ENCODE measurements around the gene LIMD2. TPM values are rescaled to one million over a fixed set of nuclear protein-coding genes. Genes with fewer than 3 reads are reported as not detected.

LIMD2 gene
- total and polyA plus RNA-seq, 2 of the 8 experiments (the other 6 are each of a cell fraction or from before 2014, with no cell fraction given), result 72.0 to 77.2 TPM

- Histone ChIP-seq H2AK5ac (ENCODE audit: low read depth, low read length) (no peak overlapping the region), H3K27ac (ENCODE audit: low read depth, low read length) (no peak overlapping the region), H4K8ac (ENCODE audit: extremely low read depth, insufficient read depth, low read length) (no peak overlapping the region), H2BK12ac (ENCODE audit: low read depth, low read length) (no peak overlapping the region), H3K79me2 (ENCODE audit: control insufficient read depth in 1 of 2, insufficient read depth in 2 of 2, low read length in 2 of 2) (no peaks in the 10 kb centered on the region), H3K23me2 (ENCODE audit: low read depth, low read length) (no peaks in the 10 kb centered on the region), H2BK5ac (ENCODE audit: low read depth, low read length) (no peak overlapping the region), H3K23ac (ENCODE audit: insufficient read length) (no peak overlapping the region), H3K18ac (ENCODE audit: extremely low read depth, low read length) (no peak overlapping the region), H3K36me3 (ENCODE audit: control insufficient read depth in 2 of 4, insufficient read depth in 4 of 4, low read length in 3 of 4) (peaks cover 0 to 7% (median 3%) of the 10 kb centered on the region in 4 experiments; a peak in 4 of 8 replicates), H2BK20ac (ENCODE audit: low read length) (no peak overlapping the region), H3K27me3 (replicated peaks in 1 of 4; ENCODE audit: control insufficient read depth in 3 of 4, extremely low read depth in 1 of 4, insufficient read depth in 3 of 4, low read length in 3 of 4) (no peaks in the 10 kb centered on the region), H4K20me1 (replicated peaks in 1 of 2; ENCODE audit: control insufficient read depth in 1 of 2, insufficient read depth in 2 of 2, low read length in 2 of 2) (no peaks in the 10 kb centered on the region), H2AFZ (ENCODE audit: low read length) (no peak overlapping the region), H3K14ac (ENCODE audit: insufficient read length) (no peak overlapping the region), H3K9ac (replicated peaks in 1 of 4; ENCODE audit: extremely low read depth in 1 of 4, low read depth in 3 of 4, low read length in 3 of 4) (no peak overlapping the region), H3K9me3 (ENCODE audit: insufficient read depth in 2 of 2, low read depth in 1 of 2, low read length in 1 of 2) (no peaks in the 10 kb centered on the region), H3K79me1 (ENCODE audit: low read depth, low read length) (no peaks in the 10 kb centered on the region), H2BK120ac (replicated peaks; ENCODE audit: low read depth, low read length) (no peak overlapping the region), H4K5ac (ENCODE audit: insufficient read length, low read depth, low read length) (no peak overlapping the region), H2BK15ac (ENCODE audit: low read length) (no peak overlapping the region), H3K4me3 (ENCODE audit: extremely low read depth in 1 of 4, insufficient read depth in 2 of 4, low read depth in 3 of 4, low read length in 4 of 4) (no peak overlapping the region), H3K4me1 (replicated peaks in 1 of 4; ENCODE audit: control insufficient read depth in 3 of 4, insufficient read depth in 4 of 4, low read length in 3 of 4) (no peaks in the 10 kb centered on the region), H3K4me2 (ENCODE audit: insufficient read depth in 1 of 2, low read depth in 2 of 2, low read length in 2 of 2) (no peak overlapping the region), H3K56ac (replicated peaks; ENCODE audit: insufficient read length, low read depth, low read length) (no peak overlapping the region), H4K91ac (replicated peaks; ENCODE audit: insufficient read length, low read length) (no peak overlapping the region), H3K4ac (replicated peaks; ENCODE audit: insufficient read length, low read depth, low read length) (no peak overlapping the region)
- DNase-seq (ENCODE audit: low read depth in 1 of 2, low spot score in 2 of 2), result no peak
- WGBS, 2 experiments (ENCODE audit: extremely low coverage in 1 of 2, insufficient coverage in 1 of 2, insufficient read length in 1 of 2, insufficient replicate concordance in 2 of 2, low coverage in 1 of 2, low lambda C conversion rate in 2 of 2, missing lambda C conversion rate in 1 of 2), result 89% methylated on average over 3 of the region's 3 CpGs; no CpG with 5 or more reads in 1 of the 2 experiments
- FAIRE-seq, result no peak
- ChIA-PET POLR2A (ENCODE audit: partially characterized antibody) (interaction anchor here (1.1 to 2.3 kb wide), 2 partner anchors 11 to 15 kb away, joined by 3 to 7 read pairs; no protein-coding TSS in a partner anchor), CTCF (ENCODE audit: partially characterized antibody) (no interaction called here)
- TF ChIP-seq JUND (IDR thresholded peaks at IDR 0.05; ENCODE audit: low read length) (no peak), TAF1 (IDR thresholded peaks at IDR 0.05; ENCODE audit: low read depth, low read length) (no peak), CTBP2 (IDR thresholded peaks at IDR 0.05; ENCODE audit: borderline replicate concordance, insufficient read depth, insufficient read length, low read length) (no peak), ATF2 (IDR thresholded peaks at IDR 0.05; ENCODE audit: low read length) (no peak), HDAC6 (IDR thresholded peaks at IDR 0.05; ENCODE audit: low read depth, low read length) (no peak), KDM1A (IDR thresholded peaks at IDR 0.05; ENCODE audit: borderline replicate concordance, low read length) (no peak), TAF7 (optimal IDR thresholded peaks at IDR 0.05; ENCODE audit: borderline replicate concordance, low read depth, low read length) (no peak), USF2 (IDR thresholded peaks at IDR 0.05; ENCODE audit: low read length) (no peak), SIX5 (IDR thresholded peaks at IDR 0.05; ENCODE audit: low read depth, low read length) (no peak), HDAC2 (IDR thresholded peaks at IDR 0.05; ENCODE audit: borderline replicate concordance in 1 of 2, low read depth in 2 of 2, low read length in 2 of 2) (no peak), BCL11A (IDR thresholded peaks at IDR 0.05; ENCODE audit: low read depth in 2 of 2, low read length in 2 of 2) (no peak)
These were observed 16.5 kb upstream of the LIMD2 start for GRCh38 chr17:63716426-63716825.
